Left lung (tissue), 10 donors: ENCODE results near the gene RBFOX1. TPM values are rescaled to one million over a fixed set of nuclear protein-coding genes. Genes with fewer than 3 reads are reported as not detected.

Experiments used
- ATAC-seq: fragments of 200-7000 bp; cut with Tn5 transposase; one replicate; pipeline ENCODE4 v1.9.1; 2020; ENCODE audit warnings: moderate library complexity
- DNase-seq, 4 donors: peaks; one replicate each; pipeline ENCODE4 v3.0.0-alpha.2; 2013 to 2020
- H3K27ac ChIP-seq, 2 donors: fragments of 200-600 bp; sonication (generic) in 1 of 2; one replicate each; pipeline versions ENCODE4 v1.5.0 to v1.8.0; 2020 to 2021
- H3K27me3 ChIP-seq, 2 donors: fragments of 200-600 bp; sonication (generic) in 1 of 2; one replicate each; pipeline versions ENCODE4 v1.5.0 to v1.8.0; 2020 to 2021
- H3K36me3 ChIP-seq, 2 donors: fragments of 200-600 bp; sonication (generic) in 1 of 2; one replicate each; pipeline versions ENCODE4 v1.5.0 to v1.8.0; 2020 to 2021
- H3K4me1 ChIP-seq, 2 donors: fragments of 200-600 bp; one replicate each; pipeline ENCODE4 v1.8.0; 2021
- H3K4me3 ChIP-seq, 2 donors: fragments of 200-600 bp; sonication (generic) in 1 of 2; one replicate each; pipeline versions ENCODE4 v1.5.0 to v1.8.0; 2020 to 2021; ENCODE audit warnings: mild to moderate bottlenecking in 1 of 2
- H3K9me3 ChIP-seq, 2 donors: fragments of 200-600 bp; sonication (generic) in 1 of 2; one replicate each; pipeline versions ENCODE4 v1.5.0 to v1.8.0; 2020 to 2021
- intact Hi-C, 2 donors: fragments of 100-400 bp; cut with DNase I; formaldehyde crosslinking; loops; one replicate each; pipeline versions ENCODE4 v1.11.2 to v1.14.2; 2022
- polyA plus RNA-seq, 6 donors: library from polyadenylated mRNA; unstranded; fragments of 120-200 nt; gene quantifications; one replicate each; pipeline ENCODE4 v1.2.1, GENCODE V29; 2013; ENCODE audit not compliant: insufficient read length in 6 of 6
- total RNA-seq, 2 donors: library from RNA; stranded (reverse); fragmentation: NEBNext Ultra II Directional; extraction: Animal tissue kit (Norgen Biotek cat#: 25700); gene quantifications; one replicate each; pipeline ENCODE4 v1.2.1, GENCODE V29; 2021
- TF ChIP-seq, protein P1 (sequence below), 2 donors: fragments of 200-600 bp; sonication (generic) in 1 of 2; IDR thresholded peaks; one replicate each; pipeline versions ENCODE4 v1.5.0 to v1.8.0; 2021; ENCODE audit warnings: antibody characterized with exemption in 2 of 2
- donor health status: DM: no; HTN: yes; CAD: no.
- donor health status: DM: no; HTN: no; CAD: no.

The RBFOX1 gene
- total and polyA plus RNA-seq, 8 donors: 0.41 to 1.7 (median 0.91) TPM; not detected in 2

- intact Hi-C loops: no loop called here
- ATAC-seq (no peak), DNase-seq (no peak)
- Histone ChIP-seq H3K36me3 (no peaks in the 10 kb centered on the region), H3K4me1 (no peaks in the 10 kb centered on the region), H3K9me3 (no peaks in the 10 kb centered on the region), H3K27ac (no peak overlapping the region), H3K27me3 (peaks cover 0 to 6% of the 10 kb centered on the region in 2 donors), H3K4me3 (no peak overlapping the region)
- TF ChIP-seq, protein P1, sequence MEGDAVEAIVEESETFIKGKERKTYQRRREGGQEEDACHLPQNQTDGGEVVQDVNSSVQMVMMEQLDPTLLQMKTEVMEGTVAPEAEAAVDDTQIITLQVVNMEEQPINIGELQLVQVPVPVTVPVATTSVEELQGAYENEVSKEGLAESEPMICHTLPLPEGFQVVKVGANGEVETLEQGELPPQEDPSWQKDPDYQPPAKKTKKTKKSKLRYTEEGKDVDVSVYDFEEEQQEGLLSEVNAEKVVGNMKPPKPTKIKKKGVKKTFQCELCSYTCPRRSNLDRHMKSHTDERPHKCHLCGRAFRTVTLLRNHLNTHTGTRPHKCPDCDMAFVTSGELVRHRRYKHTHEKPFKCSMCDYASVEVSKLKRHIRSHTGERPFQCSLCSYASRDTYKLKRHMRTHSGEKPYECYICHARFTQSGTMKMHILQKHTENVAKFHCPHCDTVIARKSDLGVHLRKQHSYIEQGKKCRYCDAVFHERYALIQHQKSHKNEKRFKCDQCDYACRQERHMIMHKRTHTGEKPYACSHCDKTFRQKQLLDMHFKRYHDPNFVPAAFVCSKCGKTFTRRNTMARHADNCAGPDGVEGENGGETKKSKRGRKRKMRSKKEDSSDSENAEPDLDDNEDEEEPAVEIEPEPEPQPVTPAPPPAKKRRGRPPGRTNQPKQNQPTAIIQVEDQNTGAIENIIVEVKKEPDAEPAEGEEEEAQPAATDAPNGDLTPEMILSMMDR (IDR thresholded peaks at IDR 0.05): no peak
Observed at GRCh38 chr16:7313170-7313569, 19.5 kb upstream of the RBFOX1 start.

GRCh38 chr16:7314163-7314562 lies 18.5 kb upstream of the RBFOX1 start:
- ATAC-seq (no peak), DNase-seq (no peak)
- no peak overlapping the region for H3K27ac ChIP-seq
- H3K9me3 ChIP-seq: no peaks in the 10 kb centered on the region
- intact Hi-C loops: no loop called here
- no peak overlapping the region for H3K4me3 ChIP-seq
- H3K27me3 ChIP-seq: no peaks in the 10 kb centered on the region
- no peaks in the 10 kb centered on the region for H3K36me3 ChIP-seq
- no peaks in the 10 kb centered on the region for H3K4me1 ChIP-seq
- TF ChIP-seq, protein P1 (IDR thresholded peaks at IDR 0.05): no peak

DNA sequence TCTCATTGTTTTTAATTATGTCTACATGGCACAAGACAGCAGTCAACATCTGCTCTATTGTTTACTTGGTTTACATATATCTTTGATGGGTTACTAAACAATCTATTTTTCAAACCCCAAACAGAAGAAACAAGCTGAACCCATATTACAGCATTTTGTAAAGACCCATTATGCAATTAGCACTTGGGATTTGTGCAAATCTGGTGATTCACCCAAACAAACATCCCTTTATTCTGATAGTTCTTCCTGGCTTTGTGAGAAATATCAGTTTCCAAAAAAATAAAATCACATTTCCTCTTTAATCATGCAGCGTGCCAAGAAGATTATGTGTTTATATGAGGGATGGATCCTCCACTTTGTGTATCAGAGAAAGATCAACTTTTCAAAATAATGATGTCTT lies 16.8 kb upstream of the RBFOX1 start:
- no peaks in the 10 kb centered on the region for H3K9me3 ChIP-seq
- H3K27me3 ChIP-seq: no peaks in the 10 kb centered on the region
- TF ChIP-seq, protein P1 (IDR thresholded peaks at IDR 0.05): no peak
- no peaks in the 10 kb centered on the region for H3K4me1 ChIP-seq
- no peaks in the 10 kb centered on the region for H3K36me3 ChIP-seq
- intact Hi-C loops: no loop called here
- H3K27ac ChIP-seq: no peak overlapping the region
- no peak overlapping the region for H3K4me3 ChIP-seq
- no peak for ATAC-seq
- no peak for DNase-seq

DNA sequence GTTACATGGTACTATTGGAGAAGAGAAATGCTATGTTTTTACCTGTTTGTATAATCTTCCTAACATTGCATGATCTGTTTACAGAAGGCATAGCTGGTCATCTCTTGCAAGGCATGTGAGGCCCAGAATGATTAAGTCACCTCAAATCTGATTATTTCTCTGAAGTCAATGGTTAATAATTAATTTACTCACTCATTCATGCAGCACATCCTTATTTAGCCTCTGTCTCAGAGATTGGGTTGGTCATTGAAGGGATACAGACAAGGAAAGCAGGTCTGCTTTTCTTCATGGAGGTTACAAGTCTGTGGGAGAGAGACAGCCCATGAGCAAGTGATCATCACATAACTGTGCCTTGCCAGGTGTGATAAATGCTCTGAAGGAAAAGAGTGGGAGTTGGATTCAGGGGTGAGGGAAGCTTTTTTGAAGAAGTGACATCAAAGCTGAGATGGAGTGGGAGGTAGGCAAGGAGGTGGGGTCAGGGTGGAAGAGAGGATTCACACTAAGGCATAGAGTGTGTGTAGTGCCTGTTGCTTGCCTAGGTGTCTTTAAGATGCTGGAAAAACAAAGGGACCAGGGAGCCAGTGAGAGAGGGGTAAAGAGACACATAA lies 16.3 kb upstream of the RBFOX1 start:
- no peak for ATAC-seq
- Histone ChIP-seq H3K27me3 (no peaks in the 10 kb centered on the region), H3K36me3 (no peaks in the 10 kb centered on the region), H3K4me3 (no peak overlapping the region), H3K9me3 (no peaks in the 10 kb centered on the region), H3K4me1 (no peaks in the 10 kb centered on the region), H3K27ac (no peak overlapping the region)
- intact Hi-C loops: no loop called here
- DNase-seq: no peak
- TF ChIP-seq, protein P1 (IDR thresholded peaks at IDR 0.05): no peak

- DNase-seq (no peak), ATAC-seq (no peak)
- TF ChIP-seq, protein P1 (IDR thresholded peaks at IDR 0.05): no peak
- H3K4me1 ChIP-seq: no peaks in the 10 kb centered on the region
- H3K9me3 ChIP-seq: peaks cover 0 to 2% of the 10 kb centered on the region in 2 donors
- no peaks in the 10 kb centered on the region for H3K27me3 ChIP-seq
- no peak overlapping the region for H3K4me3 ChIP-seq
- no peaks in the 10 kb centered on the region for H3K36me3 ChIP-seq
- no peak overlapping the region for H3K27ac ChIP-seq
- intact Hi-C loops: no loop called here
Observed at GRCh38 chr16:7317982-7318381, 14.7 kb upstream of the RBFOX1 start.
